HFF-Myc (cell line): Measurements from ENCODE around the gene MAPK14.
A peak's percentile ranks its signal among the peaks of the same experiment; 100 is the strongest.

Experiments
- DNase-seq: peaks from one replicate; pipeline ENCODE4 v3.0.0-alpha.2; 2011; ENCODE audit warnings: low read depth; ENCODE audit errors: extremely low read depth
- H3K4me3 ChIP-seq: replicated peaks from 2 replicates; pipeline ENCODE4 v1.5.1; 2011; ENCODE audit warnings: low read depth, mild to moderate bottlenecking, control low read depth, low read length
- CTCF ChIP-seq: IDR thresholded peaks from 2 replicates; pipeline ENCODE4 v1.5.1; 2012; ENCODE audit warnings: mild to moderate bottlenecking, low read depth, low read length, control low read depth; ENCODE audit errors: missing control alignments

MAPK14 gene

DNA sequence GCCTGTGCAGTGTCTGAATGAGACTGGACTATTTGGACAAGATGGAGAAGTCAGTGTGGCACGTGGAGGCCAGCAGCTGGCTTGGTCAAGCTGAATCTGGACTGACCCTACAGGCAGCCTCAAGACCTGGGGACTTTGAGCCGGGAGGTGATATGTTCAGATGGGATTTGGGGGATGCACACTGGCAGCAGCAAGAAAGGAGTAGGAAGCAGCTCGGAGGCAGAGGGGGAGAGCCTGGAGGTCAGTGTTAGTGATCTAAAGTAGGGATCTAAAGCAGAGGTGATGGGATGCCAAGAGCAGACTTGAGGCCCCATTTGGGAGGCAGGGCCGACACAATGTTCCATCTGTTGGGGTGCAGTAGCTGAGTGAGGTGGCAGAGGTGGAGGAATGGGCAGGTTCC is 105.5 kb downstream of the MAPK14 start:
- DNase-seq, result no peak
- TF ChIP-seq CTCF, result no peak
- no peak overlapping the region for H3K4me3 ChIP-seq

DNA sequence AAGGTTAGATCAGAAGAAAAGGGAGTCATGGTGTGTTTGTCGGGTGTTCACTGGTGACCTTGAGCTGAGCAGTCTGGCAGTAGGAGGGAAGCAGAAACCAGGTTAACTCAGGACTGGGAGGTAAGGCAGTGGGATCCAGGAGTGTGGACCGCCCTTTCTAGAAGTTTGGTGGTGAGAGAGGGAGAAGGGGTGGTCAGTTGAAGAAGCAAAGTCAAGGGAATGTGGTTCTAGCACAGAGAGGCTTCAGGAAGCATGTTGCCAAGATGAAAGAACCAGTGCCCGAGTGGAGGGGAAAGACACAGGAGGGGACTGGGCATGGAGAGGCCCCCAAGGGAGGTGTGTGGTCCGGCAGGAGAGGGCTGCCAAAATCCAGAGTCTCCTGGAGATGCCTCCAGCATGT is 106.3 kb downstream of the MAPK14 start:
- no peak for TF ChIP-seq CTCF
- no peak for DNase-seq
- H3K4me3 ChIP-seq, result no peak overlapping the region

DNA sequence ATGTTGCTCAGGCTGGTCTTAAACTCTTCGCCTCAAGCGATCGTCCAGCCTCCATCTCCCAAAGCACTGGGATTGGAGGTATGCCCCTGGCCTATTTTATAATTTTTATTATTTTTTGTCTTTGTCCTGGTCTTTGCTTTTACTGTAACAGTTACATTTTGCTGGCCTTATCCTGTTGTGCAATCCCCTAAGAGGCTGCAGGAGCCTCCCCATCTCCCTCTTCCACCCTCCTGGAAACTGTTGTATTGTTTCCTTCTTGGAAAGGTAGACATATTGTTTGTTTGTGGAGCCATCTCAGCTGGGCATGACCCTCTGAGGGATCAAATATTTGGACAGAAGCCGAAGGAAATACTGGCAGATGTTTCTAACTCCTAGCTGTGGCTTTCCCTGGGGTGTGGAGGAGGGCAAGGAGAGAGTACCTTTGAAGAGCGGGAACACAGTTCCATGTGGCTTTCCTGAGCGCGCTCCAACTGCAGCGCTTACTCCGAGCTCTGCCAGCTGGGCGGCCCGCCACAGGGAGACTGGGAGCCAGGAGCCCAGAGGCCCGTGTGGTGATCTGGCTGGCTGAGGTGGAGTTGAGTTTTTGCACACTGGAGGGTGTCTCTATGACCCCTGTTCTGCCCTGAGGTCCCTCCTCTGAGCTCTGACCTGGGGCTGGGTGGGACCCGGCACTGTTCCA is 107.6 kb downstream of the MAPK14 start:
- TF ChIP-seq CTCF, result no peak
- no peak for DNase-seq
- no peak overlapping the region for H3K4me3 ChIP-seq

- no peak for DNase-seq
- H3K4me3 ChIP-seq, result no peak overlapping the region
- no peak for TF ChIP-seq CTCF
Measured at GRCh38 chr6:36136034-36136433, 108.4 kb downstream of the MAPK14 start.

GRCh38 chr6:36136551-36136950 is 108.9 kb downstream of the MAPK14 start:
- H3K4me3 ChIP-seq, result no peak overlapping the region
- no peak for TF ChIP-seq CTCF
- DNase-seq, result no peak

- no peak overlapping the region for H3K4me3 ChIP-seq
- no peak for TF ChIP-seq CTCF
- no peak for DNase-seq
Measured at GRCh38 chr6:36138667-36139066, 111.1 kb downstream of the MAPK14 start.

DNA sequence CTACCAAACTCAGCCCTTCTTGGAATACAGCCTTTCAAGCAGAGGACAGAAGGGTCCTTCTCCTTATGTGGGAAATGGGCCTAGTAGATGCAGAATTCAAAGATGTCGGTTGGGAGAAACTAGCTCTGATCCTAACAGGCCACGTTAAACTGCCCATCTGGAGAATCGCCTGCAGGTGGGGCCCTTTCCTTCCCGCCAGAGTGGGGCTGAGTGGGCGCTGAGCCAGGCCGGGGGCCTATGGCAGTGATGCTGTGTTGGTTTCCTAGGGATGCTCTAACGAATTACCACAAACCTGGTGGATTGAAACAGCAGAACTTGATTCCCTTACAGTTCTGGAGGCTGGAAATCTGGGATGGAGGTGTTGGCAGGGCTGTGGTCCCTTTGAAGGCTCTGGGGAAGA is 111.8 kb downstream of the MAPK14 start:
- no peak overlapping the region for H3K4me3 ChIP-seq
- TF ChIP-seq CTCF, result peak; percentile 44
- DNase-seq, result no peak
